ENCODE data around the gene CELSR1.

The CELSR1 gene

GRCh38 chr22:46467006-46467405 is 70.4 kb downstream of the CELSR1 start:
- Histone ChIP-seq H2BK120ac (ENCODE audit: low read depth, low read length) (no peak overlapping the region), H3K23ac (ENCODE audit: low read length) (no peak overlapping the region), H3K27me3 (ENCODE audit: insufficient read depth, low read length, poor library complexity) (no peaks in the 10 kb centered on the region), H3K4ac (ENCODE audit: low read depth, low read length) (no peak overlapping the region), H3K36me3 (ENCODE audit: control insufficient read depth, insufficient read depth, low read length) (no peaks in the 10 kb centered on the region), H3K4me2 (ENCODE audit: low read length) (no peak overlapping the region), H4K5ac (ENCODE audit: low read length) (no peak overlapping the region), H3K79me2 (ENCODE audit: control insufficient read depth, insufficient read depth, low read length) (no peaks in the 10 kb centered on the region), H2BK5ac (ENCODE audit: low read length) (no peak overlapping the region), H3K4me1 (ENCODE audit: control insufficient read depth, low read depth, low read length) (no peaks in the 10 kb centered on the region), H3K9ac (ENCODE audit: low read length) (no peak overlapping the region), H2AK5ac (ENCODE audit: low read length) (no peak overlapping the region), H3K56ac (ENCODE audit: low read length) (no peak overlapping the region), H3K18ac (ENCODE audit: low read length) (no peak overlapping the region), H4K8ac (ENCODE audit: low read depth, low read length) (no peak overlapping the region), H2BK15ac (replicated peaks; ENCODE audit: low read depth) (no peak overlapping the region), H3K79me1 (ENCODE audit: low read length) (no peaks in the 10 kb centered on the region), H3K4me3 (ENCODE audit: low read length) (no peak overlapping the region), H3K27ac (ENCODE audit: low read depth, low read length) (no peak overlapping the region)
- DNase-seq, result no peak
- no CpG with 5 or more reads among the region's 5 CpGs for WGBS (ENCODE audit: extremely low coverage, insufficient coverage, low lambda C conversion rate)

- WGBS (ENCODE audit: extremely low coverage, insufficient coverage, low lambda C conversion rate), result no CpG with 5 or more reads among the region's 10 CpGs
- Histone ChIP-seq H4K5ac (ENCODE audit: low read length) (no peak overlapping the region), H3K23ac (ENCODE audit: low read length) (no peak overlapping the region)
Observed at GRCh38 chr22:46466255-46466676, 71.2 kb downstream of the CELSR1 start.

GRCh38 chr22:46465793-46466192 is 71.6 kb downstream of the CELSR1 start:
- Histone ChIP-seq H3K23ac (ENCODE audit: low read length) (no peak overlapping the region), H3K18ac (ENCODE audit: low read length) (no peak overlapping the region), H3K27me3 (ENCODE audit: insufficient read depth, low read length, poor library complexity) (no peaks in the 10 kb centered on the region), H2AK5ac (ENCODE audit: low read length) (no peak overlapping the region), H3K4ac (ENCODE audit: low read depth, low read length) (no peak overlapping the region), H3K4me3 (ENCODE audit: low read length) (no peak overlapping the region), H2BK5ac (ENCODE audit: low read length) (no peak overlapping the region), H3K4me1 (ENCODE audit: control insufficient read depth, low read depth, low read length) (no peaks in the 10 kb centered on the region), H3K79me1 (ENCODE audit: low read length) (no peaks in the 10 kb centered on the region), H3K27ac (ENCODE audit: low read depth, low read length) (no peak overlapping the region), H4K5ac (ENCODE audit: low read length) (no peak overlapping the region), H3K4me2 (ENCODE audit: low read length) (no peak overlapping the region), H4K8ac (ENCODE audit: low read depth, low read length) (no peak overlapping the region), H3K79me2 (ENCODE audit: control insufficient read depth, insufficient read depth, low read length) (no peaks in the 10 kb centered on the region), H3K9ac (ENCODE audit: low read length) (no peak overlapping the region), H2BK120ac (ENCODE audit: low read depth, low read length) (no peak overlapping the region), H2BK15ac (replicated peaks; ENCODE audit: low read depth) (no peak overlapping the region), H3K36me3 (ENCODE audit: control insufficient read depth, insufficient read depth, low read length) (no peaks in the 10 kb centered on the region), H3K56ac (ENCODE audit: low read length) (no peak overlapping the region)
- WGBS (ENCODE audit: extremely low coverage, insufficient coverage, low lambda C conversion rate), result no CpG with 5 or more reads among the region's 12 CpGs
- no peak for DNase-seq

More at GRCh38 chr22:46466255-46466676, 71.2 kb downstream of the CELSR1 start:
- H3K36me3 ChIP-seq (ENCODE audit: control insufficient read depth, insufficient read depth, low read length), result no peaks in the 10 kb centered on the region
- DNase-seq, result no peak
- H2BK120ac ChIP-seq (ENCODE audit: low read depth, low read length), result no peak overlapping the region
- H3K4ac ChIP-seq (ENCODE audit: low read depth, low read length), result no peak overlapping the region
- no peak overlapping the region for H2BK15ac ChIP-seq (replicated peaks; ENCODE audit: low read depth)
- no peak overlapping the region for H3K56ac ChIP-seq (ENCODE audit: low read length)
- no peaks in the 10 kb centered on the region for H3K79me1 ChIP-seq (ENCODE audit: low read length)
- H3K27ac ChIP-seq (ENCODE audit: low read depth, low read length), result no peak overlapping the region
- H3K27me3 ChIP-seq (ENCODE audit: insufficient read depth, low read length, poor library complexity), result no peaks in the 10 kb centered on the region
- no peak overlapping the region for H3K4me3 ChIP-seq (ENCODE audit: low read length)
- no peak overlapping the region for H3K18ac ChIP-seq (ENCODE audit: low read length)
- no peak overlapping the region for H4K8ac ChIP-seq (ENCODE audit: low read depth, low read length)
- no peak overlapping the region for H3K4me2 ChIP-seq (ENCODE audit: low read length)
- H3K9ac ChIP-seq (ENCODE audit: low read length), result no peak overlapping the region
- no peaks in the 10 kb centered on the region for H3K79me2 ChIP-seq (ENCODE audit: control insufficient read depth, insufficient read depth, low read length)
- H2AK5ac ChIP-seq (ENCODE audit: low read length), result no peak overlapping the region
- H2BK5ac ChIP-seq (ENCODE audit: low read length), result no peak overlapping the region
- H3K4me1 ChIP-seq (ENCODE audit: control insufficient read depth, low read depth, low read length), result no peaks in the 10 kb centered on the region

GRCh38 chr22:46465345-46465720 is 72.1 kb downstream of the CELSR1 start:
- Histone ChIP-seq H2BK15ac (replicated peaks; ENCODE audit: low read depth) (no peak overlapping the region), H3K4ac (ENCODE audit: low read depth, low read length) (no peak overlapping the region), H3K18ac (ENCODE audit: low read length) (no peak overlapping the region), H2BK120ac (ENCODE audit: low read depth, low read length) (no peak overlapping the region), H2AK5ac (ENCODE audit: low read length) (no peak overlapping the region), H4K5ac (ENCODE audit: low read length) (no peak overlapping the region), H3K79me1 (ENCODE audit: low read length) (no peaks in the 10 kb centered on the region), H4K8ac (ENCODE audit: low read depth, low read length) (no peak overlapping the region), H3K4me2 (ENCODE audit: low read length) (no peak overlapping the region), H2BK5ac (ENCODE audit: low read length) (no peak overlapping the region), H3K4me1 (ENCODE audit: control insufficient read depth, low read depth, low read length) (no peaks in the 10 kb centered on the region), H3K9ac (ENCODE audit: low read length) (no peak overlapping the region), H3K36me3 (ENCODE audit: control insufficient read depth, insufficient read depth, low read length) (no peaks in the 10 kb centered on the region), H3K56ac (ENCODE audit: low read length) (no peak overlapping the region), H3K23ac (ENCODE audit: low read length) (no peak overlapping the region), H3K4me3 (ENCODE audit: low read length) (no peak overlapping the region), H3K27ac (ENCODE audit: low read depth, low read length) (no peak overlapping the region), H3K79me2 (ENCODE audit: control insufficient read depth, insufficient read depth, low read length) (no peaks in the 10 kb centered on the region), H3K27me3 (ENCODE audit: insufficient read depth, low read length, poor library complexity) (no peaks in the 10 kb centered on the region)
- WGBS (ENCODE audit: extremely low coverage, insufficient coverage, low lambda C conversion rate), result no CpG with 5 or more reads among the region's 11 CpGs
- no peak for DNase-seq

GRCh38 chr22:46464701-46465344 is 72.6 kb downstream of the CELSR1 start:
- H3K9ac ChIP-seq (ENCODE audit: low read length), result no peak overlapping the region
- H3K36me3 ChIP-seq (ENCODE audit: control insufficient read depth, insufficient read depth, low read length), result no peaks in the 10 kb centered on the region
- H3K4me2 ChIP-seq (ENCODE audit: low read length), result no peak overlapping the region
- H3K4me1 ChIP-seq (ENCODE audit: control insufficient read depth, low read depth, low read length), result no peaks in the 10 kb centered on the region
- no peak overlapping the region for H4K8ac ChIP-seq (ENCODE audit: low read depth, low read length)
- WGBS (ENCODE audit: extremely low coverage, insufficient coverage, low lambda C conversion rate), result no CpG with 5 or more reads among the region's 18 CpGs
- H3K4ac ChIP-seq (ENCODE audit: low read depth, low read length), result no peak overlapping the region
- no peak for DNase-seq
- H3K79me1 ChIP-seq (ENCODE audit: low read length), result no peaks in the 10 kb centered on the region
- no peak overlapping the region for H4K5ac ChIP-seq (ENCODE audit: low read length)
- no peak overlapping the region for H2AK5ac ChIP-seq (ENCODE audit: low read length)
- no peak overlapping the region for H3K56ac ChIP-seq (ENCODE audit: low read length)
- no peak overlapping the region for H2BK5ac ChIP-seq (ENCODE audit: low read length)
- H3K27ac ChIP-seq (ENCODE audit: low read depth, low read length), result no peak overlapping the region
- H3K23ac ChIP-seq (ENCODE audit: low read length), result no peak overlapping the region
- no peaks in the 10 kb centered on the region for H3K27me3 ChIP-seq (ENCODE audit: insufficient read depth, low read length, poor library complexity)
- no peaks in the 10 kb centered on the region for H3K79me2 ChIP-seq (ENCODE audit: control insufficient read depth, insufficient read depth, low read length)
- H2BK120ac ChIP-seq (ENCODE audit: low read depth, low read length), result no peak overlapping the region
- H2BK15ac ChIP-seq (replicated peaks; ENCODE audit: low read depth), result no peak overlapping the region
- H3K18ac ChIP-seq (ENCODE audit: low read length), result no peak overlapping the region
- H3K4me3 ChIP-seq (ENCODE audit: low read length), result no peak overlapping the region

- Histone ChIP-seq H2BK5ac (ENCODE audit: low read length) (no peak overlapping the region), H4K5ac (ENCODE audit: low read length) (no peak overlapping the region), H3K79me1 (ENCODE audit: low read length) (no peaks in the 10 kb centered on the region), H3K36me3 (ENCODE audit: control insufficient read depth, insufficient read depth, low read length) (no peaks in the 10 kb centered on the region), H4K8ac (ENCODE audit: low read depth, low read length) (no peak overlapping the region), H3K4me3 (ENCODE audit: low read length) (no peak overlapping the region), H3K27me3 (ENCODE audit: insufficient read depth, low read length, poor library complexity) (no peaks in the 10 kb centered on the region), H3K18ac (ENCODE audit: low read length) (no peak overlapping the region), H3K4ac (ENCODE audit: low read depth, low read length) (no peak overlapping the region), H3K23ac (ENCODE audit: low read length) (no peak overlapping the region), H3K56ac (ENCODE audit: low read length) (no peak overlapping the region), H3K9ac (ENCODE audit: low read length) (no peak overlapping the region), H3K4me2 (ENCODE audit: low read length) (no peak overlapping the region), H3K79me2 (ENCODE audit: control insufficient read depth, insufficient read depth, low read length) (no peaks in the 10 kb centered on the region), H2BK15ac (replicated peaks; ENCODE audit: low read depth) (no peak overlapping the region), H2AK5ac (ENCODE audit: low read length) (no peak overlapping the region), H2BK120ac (ENCODE audit: low read depth, low read length) (no peak overlapping the region), H3K27ac (ENCODE audit: low read depth, low read length) (no peak overlapping the region), H3K4me1 (ENCODE audit: control insufficient read depth, low read depth, low read length) (no peaks in the 10 kb centered on the region)
- no peak for DNase-seq
- no CpG with 5 or more reads among the region's 8 CpGs for WGBS (ENCODE audit: extremely low coverage, insufficient coverage, low lambda C conversion rate)
Observed at GRCh38 chr22:46464296-46464695, 73.1 kb downstream of the CELSR1 start.

Data from mesendoderm (in vitro differentiated cells).